ENCODE data around the gene RNF186.
"Not testable (repeated sequence)": the region's sequence is repeated elsewhere in the genome, so short reads cannot be mapped to it uniquely, and the experiment has no call there.

Gene RNF186

DNA sequence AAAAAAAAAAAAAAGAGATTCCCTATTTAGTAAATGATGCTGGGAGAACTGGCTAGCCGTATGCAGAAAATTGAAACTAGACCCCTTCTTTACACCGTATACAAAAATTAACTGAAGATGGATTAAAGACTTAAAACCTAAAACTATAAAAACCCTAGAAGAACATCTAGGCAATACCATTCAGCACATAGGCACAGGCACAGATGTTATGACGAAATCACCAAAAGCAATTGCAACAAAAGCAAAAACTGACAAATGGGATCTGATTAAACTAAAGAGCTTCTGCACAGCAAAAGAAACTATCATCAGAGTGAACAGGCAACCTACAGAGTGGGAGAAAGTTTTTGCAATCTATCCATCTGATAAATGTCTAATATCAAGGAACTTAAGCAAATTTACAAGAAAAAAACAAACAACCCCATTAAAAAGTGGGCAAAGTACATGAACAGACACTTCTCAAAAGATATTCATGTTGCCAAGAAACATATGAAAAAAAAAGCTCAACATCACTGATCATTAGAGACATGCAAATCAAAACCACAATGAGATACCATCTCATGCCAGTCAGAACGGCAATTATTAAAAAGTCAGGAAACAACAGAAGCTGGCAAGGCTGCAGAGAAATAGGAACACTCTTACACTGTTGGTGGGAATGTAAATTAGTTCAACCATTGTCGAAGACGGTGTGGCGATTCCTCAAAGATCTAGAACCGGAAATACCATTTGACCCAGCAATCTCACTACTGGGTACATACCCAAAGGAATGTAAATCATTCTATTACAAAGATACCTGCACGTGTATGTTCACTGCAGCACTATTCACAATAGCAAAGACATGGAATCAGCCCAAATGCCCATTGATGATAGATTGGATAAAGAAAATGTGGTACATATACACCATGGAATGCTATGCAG lies 24.8 kb downstream of the RNF186 start:
- not testable (repeated sequence) for H3K9ac ChIP-seq (ENCODE audit: low read length); H3K36me3 ChIP-seq (ENCODE audit: control insufficient read depth, insufficient read depth, low read length); H4K8ac ChIP-seq (ENCODE audit: low read depth, low read length); H2BK120ac ChIP-seq (ENCODE audit: low read depth, low read length); H3K4me3 ChIP-seq (ENCODE audit: low read length); H3K27ac ChIP-seq (ENCODE audit: low read depth, low read length); H2BK15ac ChIP-seq (replicated peaks; ENCODE audit: low read depth); H3K79me1 ChIP-seq (ENCODE audit: low read length); H3K4me2 ChIP-seq (ENCODE audit: low read length); H3K27me3 ChIP-seq (ENCODE audit: insufficient read depth, low read length, poor library complexity); H4K5ac ChIP-seq (ENCODE audit: low read length); H3K4me1 ChIP-seq (ENCODE audit: control insufficient read depth, low read depth, low read length); DNase-seq; H2AK5ac ChIP-seq (ENCODE audit: low read length); H3K18ac ChIP-seq (ENCODE audit: low read length); H3K56ac ChIP-seq (ENCODE audit: low read length); H3K4ac ChIP-seq (ENCODE audit: low read depth, low read length); H2BK5ac ChIP-seq (ENCODE audit: low read length); H3K79me2 ChIP-seq (ENCODE audit: control insufficient read depth, insufficient read depth, low read length); H3K23ac ChIP-seq (ENCODE audit: low read length)
- WGBS (ENCODE audit: extremely low coverage, insufficient coverage, low lambda C conversion rate): no CpG with 5 or more reads among the region's 9 CpGs

DNA sequence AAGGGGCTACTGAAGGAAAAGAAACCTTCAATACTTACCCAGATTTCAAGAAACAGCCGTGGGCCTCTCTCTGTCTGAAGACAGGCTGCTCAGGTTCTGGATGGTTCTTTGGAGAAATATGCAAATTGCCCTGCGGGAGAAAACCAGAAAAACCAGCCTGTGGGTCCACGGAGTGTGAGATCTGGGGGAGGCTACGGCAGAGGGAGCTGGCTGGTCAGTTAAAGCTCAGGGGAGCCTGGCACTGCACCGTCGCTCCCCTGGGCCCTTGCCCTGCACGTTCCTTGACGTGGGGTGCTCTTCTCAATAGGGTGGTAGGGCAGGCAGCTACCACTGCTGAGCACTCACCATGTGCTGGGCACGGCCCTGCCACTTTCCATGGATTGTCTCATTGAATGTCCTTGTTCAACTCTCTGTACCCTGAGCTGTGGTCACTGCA lies 28.1 kb downstream of the RNF186 start:
- no peak overlapping the region for H3K27ac ChIP-seq (ENCODE audit: low read depth, low read length)
- no peaks in the 10 kb centered on the region for H3K79me2 ChIP-seq (ENCODE audit: control insufficient read depth, insufficient read depth, low read length)
- H3K4ac ChIP-seq (ENCODE audit: low read depth, low read length): no peak overlapping the region
- H3K4me1 ChIP-seq (ENCODE audit: control insufficient read depth, low read depth, low read length): peaks cover 7% of the 10 kb centered on the region
- no peaks in the 10 kb centered on the region for H3K27me3 ChIP-seq (ENCODE audit: insufficient read depth, low read length, poor library complexity)
- H3K36me3 ChIP-seq (ENCODE audit: control insufficient read depth, insufficient read depth, low read length): no peaks in the 10 kb centered on the region
- peak; percentile 91 for DNase-seq
- peak overlapping the region; percentile 10 for H3K4me2 ChIP-seq (ENCODE audit: low read length)
- H4K8ac ChIP-seq (ENCODE audit: low read depth, low read length): no peak overlapping the region
- H2BK15ac ChIP-seq (replicated peaks; ENCODE audit: low read depth): no peak overlapping the region
- peak overlapping the region; percentile 84 for H3K56ac ChIP-seq (ENCODE audit: low read length)
- no peak overlapping the region for H3K4me3 ChIP-seq (ENCODE audit: low read length)
- H2AK5ac ChIP-seq (ENCODE audit: low read length): no peak overlapping the region
- H3K18ac ChIP-seq (ENCODE audit: low read length): peak overlapping the region; percentile 9
- H3K9ac ChIP-seq (ENCODE audit: low read length): peak overlapping the region; percentile 32
- WGBS (ENCODE audit: extremely low coverage, insufficient coverage, low lambda C conversion rate): no CpG with 5 or more reads among the region's 9 CpGs
- no peaks in the 10 kb centered on the region for H3K79me1 ChIP-seq (ENCODE audit: low read length)
- H3K23ac ChIP-seq (ENCODE audit: low read length): peak overlapping the region; percentile 59
- peak overlapping the region; percentile 54 for H2BK5ac ChIP-seq (ENCODE audit: low read length)
- no peak overlapping the region for H2BK120ac ChIP-seq (ENCODE audit: low read depth, low read length)
- no peak overlapping the region for H4K5ac ChIP-seq (ENCODE audit: low read length)

DNA sequence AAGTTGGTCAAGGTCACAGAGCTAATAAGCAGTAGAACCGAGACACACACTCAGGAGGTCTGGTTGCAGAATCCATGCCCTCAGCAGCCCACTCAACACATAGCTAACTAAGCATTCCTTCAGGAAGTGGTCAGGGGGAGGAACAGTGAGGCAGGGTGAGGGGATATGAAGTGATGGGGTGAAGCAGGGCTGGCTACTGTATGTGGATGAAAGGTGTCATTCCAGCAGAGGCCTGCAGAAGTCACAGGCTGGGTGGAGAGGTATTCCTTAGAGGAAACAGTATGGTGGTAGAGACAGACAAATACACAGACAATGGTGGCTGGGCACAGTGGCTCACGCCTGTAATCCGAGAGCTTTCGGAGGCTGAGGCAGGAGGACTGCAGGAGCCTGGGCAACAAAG lies 29.4 kb downstream of the RNF186 start:
- H3K79me2 ChIP-seq (ENCODE audit: control insufficient read depth, insufficient read depth, low read length): no peaks in the 10 kb centered on the region
- DNase-seq: peak; percentile 55
- no peak overlapping the region for H3K4me3 ChIP-seq (ENCODE audit: low read length)
- H2BK120ac ChIP-seq (ENCODE audit: low read depth, low read length): no peak overlapping the region
- no peak overlapping the region for H3K27ac ChIP-seq (ENCODE audit: low read depth, low read length)
- no peaks in the 10 kb centered on the region for H3K36me3 ChIP-seq (ENCODE audit: control insufficient read depth, insufficient read depth, low read length)
- H3K56ac ChIP-seq (ENCODE audit: low read length): no peak overlapping the region
- H3K18ac ChIP-seq (ENCODE audit: low read length): no peak overlapping the region
- H3K23ac ChIP-seq (ENCODE audit: low read length): no peak overlapping the region
- no peaks in the 10 kb centered on the region for H3K79me1 ChIP-seq (ENCODE audit: low read length)
- no peak overlapping the region for H3K4ac ChIP-seq (ENCODE audit: low read depth, low read length)
- H4K5ac ChIP-seq (ENCODE audit: low read length): no peak overlapping the region
- H3K4me2 ChIP-seq (ENCODE audit: low read length): no peak overlapping the region
- no peak overlapping the region for H2BK5ac ChIP-seq (ENCODE audit: low read length)
- H3K9ac ChIP-seq (ENCODE audit: low read length): no peak overlapping the region
- WGBS (ENCODE audit: extremely low coverage, insufficient coverage, low lambda C conversion rate): no CpG with 5 or more reads among the region's 4 CpGs
- no peaks in the 10 kb centered on the region for H3K27me3 ChIP-seq (ENCODE audit: insufficient read depth, low read length, poor library complexity)
- H2BK15ac ChIP-seq (replicated peaks; ENCODE audit: low read depth): no peak overlapping the region
- H4K8ac ChIP-seq (ENCODE audit: low read depth, low read length): no peak overlapping the region
- H3K4me1 ChIP-seq (ENCODE audit: control insufficient read depth, low read depth, low read length): peaks cover 7% of the 10 kb centered on the region
- no peak overlapping the region for H2AK5ac ChIP-seq (ENCODE audit: low read length)

- WGBS (ENCODE audit: extremely low coverage, insufficient coverage, low lambda C conversion rate): no CpG with 5 or more reads among the region's 11 CpGs
- Histone ChIP-seq H4K5ac (ENCODE audit: low read length) (no peak overlapping the region), H2AK5ac (ENCODE audit: low read length) (no peak overlapping the region), H3K36me3 (ENCODE audit: control insufficient read depth, insufficient read depth, low read length) (no peaks in the 10 kb centered on the region), H3K9ac (ENCODE audit: low read length) (no peak overlapping the region), H4K8ac (ENCODE audit: low read depth, low read length) (no peak overlapping the region), H3K79me1 (ENCODE audit: low read length) (no peaks in the 10 kb centered on the region), H3K27ac (ENCODE audit: low read depth, low read length) (no peak overlapping the region), H3K4me3 (ENCODE audit: low read length) (no peak overlapping the region), H3K56ac (ENCODE audit: low read length) (no peak overlapping the region), H3K4ac (ENCODE audit: low read depth, low read length) (no peak overlapping the region), H2BK5ac (ENCODE audit: low read length) (no peak overlapping the region), H3K23ac (ENCODE audit: low read length) (no peak overlapping the region), H2BK15ac (replicated peaks; ENCODE audit: low read depth) (no peak overlapping the region), H3K79me2 (ENCODE audit: control insufficient read depth, insufficient read depth, low read length) (no peaks in the 10 kb centered on the region), H3K4me2 (ENCODE audit: low read length) (no peak overlapping the region), H3K18ac (ENCODE audit: low read length) (no peak overlapping the region), H3K4me1 (ENCODE audit: control insufficient read depth, low read depth, low read length) (no peaks in the 10 kb centered on the region), H2BK120ac (ENCODE audit: low read depth, low read length) (no peak overlapping the region), H3K27me3 (ENCODE audit: insufficient read depth, low read length, poor library complexity) (no peaks in the 10 kb centered on the region)
- no peak for DNase-seq
Measured at GRCh38 chr1:19780267-19780877, 34.7 kb downstream of the RNF186 start.

DNA sequence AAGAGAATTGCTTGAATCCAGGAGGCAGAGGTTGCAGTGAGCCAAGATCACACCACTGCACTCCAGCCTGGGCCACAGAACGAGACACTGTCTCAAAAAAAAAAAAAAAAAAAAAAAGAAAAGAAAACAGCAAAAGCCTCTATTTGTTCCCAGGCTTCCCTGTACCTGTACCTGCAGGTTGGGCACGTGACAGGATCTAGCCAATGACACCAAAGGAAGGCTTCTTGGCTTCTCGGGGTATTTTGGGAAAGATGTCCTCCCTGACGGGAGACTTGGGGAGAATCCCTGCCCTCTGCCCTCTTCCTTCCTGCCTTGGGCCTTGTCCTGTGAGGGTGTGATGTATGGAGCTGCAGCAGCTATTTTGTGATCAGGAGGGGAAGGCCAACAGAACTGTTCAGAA lies 38.1 kb downstream of the RNF186 start:
- H3K4me1 ChIP-seq (ENCODE audit: control insufficient read depth, low read depth, low read length): no peaks in the 10 kb centered on the region
- no peaks in the 10 kb centered on the region for H3K79me1 ChIP-seq (ENCODE audit: low read length)
- H3K4me3 ChIP-seq (ENCODE audit: low read length): no peak overlapping the region
- WGBS (ENCODE audit: extremely low coverage, insufficient coverage, low lambda C conversion rate): no CpG with 5 or more reads among the region's 4 CpGs
- H2BK120ac ChIP-seq (ENCODE audit: low read depth, low read length): no peak overlapping the region
- no peak for DNase-seq
- H2BK15ac ChIP-seq (replicated peaks; ENCODE audit: low read depth): no peak overlapping the region
- H3K79me2 ChIP-seq (ENCODE audit: control insufficient read depth, insufficient read depth, low read length): no peaks in the 10 kb centered on the region
- no peak overlapping the region for H3K4ac ChIP-seq (ENCODE audit: low read depth, low read length)
- H4K5ac ChIP-seq (ENCODE audit: low read length): no peak overlapping the region
- H3K56ac ChIP-seq (ENCODE audit: low read length): no peak overlapping the region
- H3K18ac ChIP-seq (ENCODE audit: low read length): no peak overlapping the region
- H4K8ac ChIP-seq (ENCODE audit: low read depth, low read length): no peak overlapping the region
- H3K27me3 ChIP-seq (ENCODE audit: insufficient read depth, low read length, poor library complexity): no peaks in the 10 kb centered on the region
- H2BK5ac ChIP-seq (ENCODE audit: low read length): no peak overlapping the region
- H3K36me3 ChIP-seq (ENCODE audit: control insufficient read depth, insufficient read depth, low read length): no peaks in the 10 kb centered on the region
- H3K27ac ChIP-seq (ENCODE audit: low read depth, low read length): no peak overlapping the region
- no peak overlapping the region for H3K23ac ChIP-seq (ENCODE audit: low read length)
- H2AK5ac ChIP-seq (ENCODE audit: low read length): no peak overlapping the region
- H3K4me2 ChIP-seq (ENCODE audit: low read length): no peak overlapping the region
- no peak overlapping the region for H3K9ac ChIP-seq (ENCODE audit: low read length)
